IPS-15b (cell line): ENCODE results near the gene MKLN1.
"Not testable (repeated sequence)": the region's sequence is repeated elsewhere in the genome, so short reads cannot be mapped to it uniquely, and the experiment has no call there.

Experiments used
- H3K27me3 ChIP-seq: one replicate; pipeline ENCODE4 v1.6.1; 2013; ENCODE audit warnings: low read length; ENCODE audit not compliant: control insufficient read depth, insufficient read depth
- H3K36me3 ChIP-seq: one replicate; pipeline ENCODE4 v1.6.1; 2013; ENCODE audit warnings: low read length; ENCODE audit not compliant: control insufficient read depth, insufficient read depth
- H3K4me1 ChIP-seq: one replicate; pipeline ENCODE4 v1.6.1; 2013; ENCODE audit warnings: mild to moderate bottlenecking, low read length; ENCODE audit not compliant: control insufficient read depth, insufficient read depth
- H3K4me3 ChIP-seq: one replicate; pipeline ENCODE4 v1.5.1; 2013; ENCODE audit warnings: low read depth, low read length
- H3K9ac ChIP-seq: one replicate; pipeline ENCODE4 v1.6.1; 2013; ENCODE audit warnings: low read depth, mild to moderate bottlenecking, low read length
- H3K9me3 ChIP-seq: one replicate; pipeline ENCODE4 v1.6.1; 2013; ENCODE audit warnings: mild to moderate bottlenecking, low read length; ENCODE audit not compliant: control insufficient read depth, insufficient read depth

Gene MKLN1

DNA sequence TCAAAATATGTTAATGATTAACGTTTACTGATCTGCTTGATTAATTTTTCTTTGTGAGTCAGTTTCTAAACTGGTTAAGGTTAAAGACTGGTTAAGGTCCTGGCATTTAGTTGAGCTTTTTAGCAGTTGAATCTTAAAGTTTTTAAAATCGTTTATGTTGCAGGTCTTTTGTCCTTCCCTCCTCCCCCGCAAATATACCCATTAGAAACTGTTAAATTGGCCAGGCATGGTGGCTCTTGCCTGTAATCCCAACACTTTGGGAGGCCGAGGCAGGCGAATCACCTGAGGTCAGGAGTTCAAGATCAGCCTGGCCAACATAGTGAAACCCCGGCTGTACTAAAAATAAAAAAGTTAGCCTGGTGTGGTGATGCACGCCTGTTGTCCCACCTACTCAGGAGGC is 127.9 kb downstream of the MKLN1 start:
- no peak overlapping the region for H3K9ac ChIP-seq
- H3K36me3 ChIP-seq: no peaks in the 10 kb centered on the region
- no peaks in the 10 kb centered on the region for H3K4me1 ChIP-seq
- H3K4me3 ChIP-seq: no peak overlapping the region
- no peaks in the 10 kb centered on the region for H3K9me3 ChIP-seq
- no peaks in the 10 kb centered on the region for H3K27me3 ChIP-seq

- Histone ChIP-seq H3K4me3 (no peak overlapping the region), H3K36me3 (no peaks in the 10 kb centered on the region), H3K27me3 (no peaks in the 10 kb centered on the region), H3K9me3 (no peaks in the 10 kb centered on the region), H3K9ac (no peak overlapping the region), H3K4me1 (no peaks in the 10 kb centered on the region)
These were observed 128.7 kb downstream of the MKLN1 start for GRCh38 chr7:131456338-131456737.

DNA sequence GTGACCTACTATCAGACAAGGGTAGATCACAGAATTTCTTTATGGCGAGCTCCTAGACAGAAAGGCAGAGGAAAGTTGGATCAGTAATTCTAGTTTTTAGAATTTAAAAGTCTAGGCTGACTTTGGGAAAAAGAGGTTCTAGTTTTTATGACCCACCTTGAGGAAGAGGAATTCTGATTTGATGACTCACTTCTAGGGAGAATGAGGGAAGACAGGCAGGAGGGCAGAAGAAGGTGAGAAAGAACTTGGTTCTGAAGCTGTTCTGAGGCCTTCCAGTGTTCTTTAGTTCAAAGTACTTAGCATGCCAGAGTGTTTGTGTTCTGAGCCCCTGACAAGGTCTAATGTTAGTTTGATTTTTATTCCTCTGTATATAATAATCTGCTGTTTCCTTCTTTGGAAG is 131.6 kb downstream of the MKLN1 start:
- no peaks in the 10 kb centered on the region for H3K27me3 ChIP-seq
- H3K4me3 ChIP-seq: no peak overlapping the region
- H3K36me3 ChIP-seq: no peaks in the 10 kb centered on the region
- H3K4me1 ChIP-seq: no peaks in the 10 kb centered on the region
- H3K9ac ChIP-seq: no peak overlapping the region
- H3K9me3 ChIP-seq: no peaks in the 10 kb centered on the region

- H3K36me3 ChIP-seq: no peaks in the 10 kb centered on the region
These were observed 134.4 kb downstream of the MKLN1 start for GRCh38 chr7:131462059-131462458.

DNA sequence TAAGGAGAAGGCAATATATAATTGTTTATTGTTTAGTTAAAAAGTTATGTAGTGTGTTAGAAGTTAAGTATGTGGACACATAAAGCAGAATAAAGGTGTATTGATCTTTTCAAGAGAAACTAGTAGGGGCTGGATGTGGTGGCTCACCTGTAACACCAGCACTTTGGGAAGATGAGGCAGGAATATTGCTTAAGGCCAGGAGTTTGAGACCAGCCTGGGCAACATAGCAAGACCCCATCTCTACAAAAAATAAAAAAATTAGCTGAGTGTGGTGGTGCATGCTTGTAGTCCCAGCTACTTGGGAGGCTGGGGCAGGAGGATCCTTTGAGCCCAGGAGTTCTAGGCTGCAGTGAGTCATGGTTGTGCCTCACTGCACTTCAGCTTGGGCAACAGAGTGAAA is 135.0 kb downstream of the MKLN1 start:
- H3K4me3 ChIP-seq, H3K27me3 ChIP-seq, H3K9me3 ChIP-seq, H3K36me3 ChIP-seq, H3K4me1 ChIP-seq, H3K9ac ChIP-seq: not testable (repeated sequence)

More at GRCh38 chr7:131462059-131462458, 134.4 kb downstream of the MKLN1 start:
- H3K27me3 ChIP-seq: no peaks in the 10 kb centered on the region
- H3K4me3 ChIP-seq: no peak overlapping the region
- H3K9me3 ChIP-seq: no peaks in the 10 kb centered on the region
- H3K9ac ChIP-seq: no peak overlapping the region
- H3K4me1 ChIP-seq: no peaks in the 10 kb centered on the region

DNA sequence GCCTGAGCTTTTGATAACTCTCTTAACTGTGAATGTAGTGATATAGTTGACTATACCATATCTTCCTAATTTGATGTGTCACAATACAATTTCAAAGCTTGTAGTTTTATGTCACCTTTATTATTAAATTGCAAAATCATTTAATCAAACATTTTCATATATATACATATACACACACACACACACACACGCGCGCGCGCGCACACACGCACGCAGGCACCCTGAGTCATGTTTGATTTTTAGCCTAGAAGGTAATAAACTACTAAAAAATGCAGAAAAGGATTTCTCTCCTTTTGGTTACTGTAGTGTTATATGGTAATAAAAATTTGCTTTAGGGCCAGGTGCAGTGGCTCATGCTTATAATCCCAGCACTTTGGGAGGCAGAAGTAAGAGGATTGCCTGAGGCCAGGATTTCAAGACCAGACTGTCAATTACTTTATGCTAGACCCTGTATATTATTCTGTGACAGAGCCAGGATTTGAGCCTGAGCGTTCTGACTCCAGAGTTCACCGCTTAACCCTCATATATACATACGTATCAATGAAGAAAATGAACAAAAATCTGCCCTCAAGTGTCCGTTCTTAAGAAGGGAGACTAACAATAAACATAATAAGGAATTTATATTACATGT is 139.2 kb downstream of the MKLN1 start:
- no peaks in the 10 kb centered on the region for H3K36me3 ChIP-seq
- no peak overlapping the region for H3K9ac ChIP-seq
- H3K9me3 ChIP-seq: no peaks in the 10 kb centered on the region
- no peaks in the 10 kb centered on the region for H3K27me3 ChIP-seq
- H3K4me3 ChIP-seq: no peak overlapping the region
- H3K4me1 ChIP-seq: no peaks in the 10 kb centered on the region

GRCh38 chr7:131467788-131468187 is 140.1 kb downstream of the MKLN1 start:
- Histone ChIP-seq H3K36me3 (no peaks in the 10 kb centered on the region), H3K4me3 (no peak overlapping the region), H3K4me1 (no peaks in the 10 kb centered on the region), H3K9me3 (no peaks in the 10 kb centered on the region), H3K27me3 (no peaks in the 10 kb centered on the region), H3K9ac (no peak overlapping the region)

DNA sequence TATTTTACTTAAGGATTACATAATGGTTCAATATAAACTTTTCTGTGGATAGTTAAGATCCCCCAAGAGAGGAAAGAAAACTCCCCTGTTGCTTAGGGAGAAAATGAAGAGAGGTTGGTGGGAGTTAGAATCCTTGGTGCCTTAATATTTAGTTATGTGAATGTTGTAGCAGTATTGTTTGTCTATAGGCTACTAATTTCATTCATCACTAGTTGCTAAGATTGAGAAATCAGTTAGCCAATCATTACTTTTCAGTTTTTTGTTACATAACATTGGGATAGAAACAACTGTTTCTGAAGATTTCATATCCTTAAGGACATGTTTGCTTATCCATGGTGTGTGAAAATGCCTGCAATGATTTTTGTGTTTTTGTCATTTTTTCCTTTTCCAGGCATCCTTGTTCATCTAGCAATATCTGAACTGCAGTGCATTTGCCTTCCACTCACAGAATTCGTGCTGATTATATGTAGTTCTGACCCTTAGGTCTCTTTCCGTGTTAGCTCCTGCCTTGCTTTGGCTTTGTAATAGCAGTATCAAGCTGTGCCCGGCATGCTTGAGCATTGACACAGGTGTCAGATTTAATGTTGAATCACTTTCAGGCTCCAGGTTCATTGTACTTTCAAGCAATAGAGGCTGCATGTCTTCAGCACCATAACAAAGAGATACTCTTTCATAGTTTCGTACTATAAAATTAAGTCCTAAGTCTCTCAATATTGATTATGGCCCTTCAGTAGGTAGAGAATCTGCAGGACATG is 143.8 kb downstream of the MKLN1 start:
- no peaks in the 10 kb centered on the region for H3K27me3 ChIP-seq
- no peaks in the 10 kb centered on the region for H3K9me3 ChIP-seq
- no peaks in the 10 kb centered on the region for H3K4me1 ChIP-seq
- H3K36me3 ChIP-seq: no peaks in the 10 kb centered on the region
- no peak overlapping the region for H3K9ac ChIP-seq
- no peak overlapping the region for H3K4me3 ChIP-seq

- Histone ChIP-seq H3K9ac (no peak overlapping the region), H3K27me3 (no peaks in the 10 kb centered on the region)
These were observed 149.1 kb downstream of the MKLN1 start for GRCh38 chr7:131476740-131477139.

DNA sequence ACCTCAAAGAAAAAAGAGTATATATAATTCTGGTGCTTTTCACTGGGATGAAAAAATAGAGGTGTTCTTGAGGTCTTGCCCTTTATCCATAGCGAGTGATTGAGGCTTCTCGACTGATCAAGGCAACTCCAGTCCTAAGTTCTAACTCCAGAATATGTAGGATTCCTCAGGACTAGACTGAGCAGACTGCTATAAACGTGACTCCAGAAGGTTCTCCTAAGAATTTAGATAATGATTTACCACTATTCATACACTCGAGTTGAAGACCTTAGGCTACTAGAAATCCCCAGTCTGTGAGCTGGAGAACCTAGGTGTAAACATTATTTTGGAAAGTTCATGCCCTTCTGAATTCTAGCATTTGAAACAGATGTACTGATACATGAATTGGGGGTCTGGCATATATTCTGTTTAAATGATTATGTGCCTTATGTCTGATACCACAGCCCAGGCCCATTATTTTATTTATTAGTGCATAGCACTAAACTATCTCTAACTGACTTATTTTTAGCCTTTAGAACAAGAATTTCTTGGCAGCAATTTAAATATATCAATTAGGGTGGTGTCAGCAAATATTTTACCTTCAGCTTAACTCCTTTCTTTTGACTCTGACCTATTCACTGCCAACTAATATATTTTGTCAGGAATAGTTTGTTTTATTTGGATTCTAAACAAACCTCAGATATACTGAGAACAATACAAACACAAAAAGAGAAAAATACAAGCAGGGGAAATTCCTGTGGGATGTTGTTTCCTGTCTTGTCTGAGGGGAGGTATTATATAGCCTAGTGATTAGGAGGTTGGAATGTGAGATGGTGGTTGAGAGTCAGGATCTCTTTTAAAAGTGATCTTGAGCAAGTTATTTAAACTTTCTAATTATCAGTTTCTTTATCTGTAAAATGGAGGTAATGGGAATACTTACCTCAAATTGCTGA is 153.0 kb downstream of the MKLN1 start:
- no peaks in the 10 kb centered on the region for H3K4me1 ChIP-seq
- H3K9me3 ChIP-seq: no peaks in the 10 kb centered on the region
- no peaks in the 10 kb centered on the region for H3K36me3 ChIP-seq
- no peak overlapping the region for H3K4me3 ChIP-seq
- no peaks in the 10 kb centered on the region for H3K27me3 ChIP-seq
- H3K9ac ChIP-seq: no peak overlapping the region

More at GRCh38 chr7:131476740-131477139, 149.1 kb downstream of the MKLN1 start:
- H3K9me3 ChIP-seq: no peaks in the 10 kb centered on the region
- H3K4me3 ChIP-seq: no peak overlapping the region
- no peaks in the 10 kb centered on the region for H3K36me3 ChIP-seq
- H3K4me1 ChIP-seq: no peaks in the 10 kb centered on the region

DNA sequence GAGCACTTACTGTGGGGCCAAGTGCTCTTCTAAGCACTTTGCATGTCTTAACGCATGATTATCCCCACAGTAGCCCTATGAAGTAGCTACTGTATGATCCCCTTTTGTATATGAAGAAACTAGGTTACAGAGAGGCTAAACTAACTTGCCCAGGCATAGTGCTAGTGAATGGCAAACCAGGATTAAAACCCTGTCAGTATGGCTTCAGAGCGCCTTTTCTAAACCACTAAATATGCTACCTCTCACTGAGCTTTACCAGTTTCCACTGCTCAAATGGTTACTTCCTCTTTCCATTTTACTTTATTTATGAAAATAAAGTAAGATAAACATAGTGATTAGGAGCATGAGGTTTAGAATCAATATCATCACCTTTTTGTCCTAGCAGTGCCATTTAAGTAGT is 155.1 kb downstream of the MKLN1 start:
- Histone ChIP-seq H3K9me3 (no peaks in the 10 kb centered on the region), H3K27me3 (no peaks in the 10 kb centered on the region), H3K4me1 (no peaks in the 10 kb centered on the region), H3K9ac (no peak overlapping the region), H3K36me3 (no peaks in the 10 kb centered on the region), H3K4me3 (no peak overlapping the region)
